Measurements from ENCODE around the gene ZC3HAV1. TPM values are rescaled to one million over a fixed set of nuclear protein-coding genes. Genes with fewer than 3 reads are reported as not detected.

Gene ZC3HAV1
- total and polyA plus RNA-seq, 9 of the 15 experiments (the other 6 are each of a cell fraction or from before 2014, with no cell fraction given), result 11.9 to 40.5 (median 23.9) TPM

DNA sequence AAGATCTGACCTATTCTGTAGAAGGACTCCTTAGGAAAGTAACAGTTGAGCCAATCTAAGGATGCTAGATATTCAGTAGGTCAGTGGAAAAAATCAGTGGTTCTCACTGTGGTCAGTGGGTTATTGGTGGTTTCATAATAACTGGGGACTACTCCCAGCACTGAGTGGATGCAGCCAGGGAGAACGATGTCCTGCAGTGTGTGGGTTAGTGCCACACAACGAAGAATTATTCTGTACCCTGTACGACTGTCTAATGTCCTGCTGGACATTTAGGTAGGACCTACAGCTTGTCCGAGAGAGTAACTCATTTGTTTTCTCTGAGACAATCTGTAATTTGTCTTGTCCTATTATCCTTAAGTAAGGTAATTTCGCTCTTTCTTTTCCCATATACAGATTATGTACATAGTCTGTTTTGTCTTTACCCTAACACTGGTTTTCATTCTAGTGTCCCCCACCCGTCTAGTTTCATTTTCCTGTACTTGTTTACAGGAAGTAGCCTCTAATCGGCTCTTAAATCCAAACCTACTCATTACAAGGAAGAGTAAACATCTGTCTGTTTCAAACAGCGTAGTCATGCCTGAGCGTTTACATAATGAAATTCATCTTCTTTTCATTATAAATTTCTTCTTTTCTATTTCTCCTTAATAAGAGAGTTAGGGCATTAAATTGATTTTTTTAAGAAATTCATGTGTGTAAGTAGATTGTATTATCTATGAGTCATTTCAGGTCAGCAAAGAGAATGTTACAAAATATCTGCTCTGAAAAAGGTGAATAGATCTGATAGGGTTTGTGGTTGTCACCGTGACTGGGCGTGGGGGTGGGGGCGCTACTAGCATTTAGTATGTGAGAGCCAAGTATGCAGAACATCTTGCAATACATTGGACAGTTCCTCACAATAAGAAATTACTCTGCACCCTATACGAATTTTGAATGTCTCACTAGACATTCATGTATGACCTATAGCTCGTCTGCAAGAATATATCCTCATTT lies 65.4 kb downstream of the ZC3HAV1 start (continued):
- TF ChIP-seq, protein P1, sequence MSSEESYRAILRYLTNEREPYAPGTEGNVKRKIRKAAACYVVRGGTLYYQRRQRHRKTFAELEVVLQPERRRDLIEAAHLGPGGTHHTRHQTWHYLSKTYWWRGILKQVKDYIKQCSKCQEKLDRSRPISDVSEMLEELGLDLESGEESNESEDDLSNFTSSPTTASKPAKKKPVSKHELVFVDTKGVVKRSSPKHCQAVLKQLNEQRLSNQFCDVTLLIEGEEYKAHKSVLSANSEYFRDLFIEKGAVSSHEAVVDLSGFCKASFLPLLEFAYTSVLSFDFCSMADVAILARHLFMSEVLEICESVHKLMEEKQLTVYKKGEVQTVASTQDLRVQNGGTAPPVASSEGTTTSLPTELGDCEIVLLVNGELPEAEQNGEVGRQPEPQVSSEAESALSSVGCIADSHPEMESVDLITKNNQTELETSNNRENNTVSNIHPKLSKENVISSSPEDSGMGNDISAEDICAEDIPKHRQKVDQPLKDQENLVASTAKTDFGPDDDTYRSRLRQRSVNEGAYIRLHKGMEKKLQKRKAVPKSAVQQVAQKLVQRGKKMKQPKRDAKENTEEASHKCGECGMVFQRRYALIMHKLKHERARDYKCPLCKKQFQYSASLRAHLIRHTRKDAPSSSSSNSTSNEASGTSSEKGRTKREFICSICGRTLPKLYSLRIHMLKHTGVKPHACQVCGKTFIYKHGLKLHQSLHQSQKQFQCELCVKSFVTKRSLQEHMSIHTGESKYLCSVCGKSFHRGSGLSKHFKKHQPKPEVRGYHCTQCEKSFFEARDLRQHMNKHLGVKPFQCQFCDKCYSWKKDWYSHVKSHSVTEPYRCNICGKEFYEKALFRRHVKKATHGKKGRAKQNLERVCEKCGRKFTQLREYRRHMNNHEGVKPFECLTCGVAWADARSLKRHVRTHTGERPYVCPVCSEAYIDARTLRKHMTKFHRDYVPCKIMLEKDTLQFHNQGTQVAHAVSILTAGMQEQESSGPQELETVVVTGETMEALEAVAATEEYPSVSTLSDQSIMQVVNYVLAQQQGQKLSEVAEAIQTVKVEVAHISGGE (CRISPR knock-in tag; IDR thresholded peaks at IDR 0.05), result peak in 1 of 3 experiments; percentile 73; a peak in 2 of 6 replicates
- TF ChIP-seq ZNF175 (CRISPR knock-in tag; IDR thresholded peaks at IDR 0.05; ENCODE audit: low read depth), result 0 out of 2 replicates have a peak, but pooled peaks have one; percentile 22
- TF ChIP-seq ETV6 (IDR thresholded peaks at IDR 0.05; ENCODE audit: borderline replicate concordance in 1 of 2, low read depth in 2 of 2, low read length in 1 of 2), result peak in 1 of 2 experiments; percentile 41; a peak in 1 of 4 replicates
- TF ChIP-seq ETV6 (CRISPR knock-in tag; IDR thresholded peaks at IDR 0.05; ENCODE audit: borderline replicate concordance), result no peak
- TF ChIP-seq, protein P2, sequence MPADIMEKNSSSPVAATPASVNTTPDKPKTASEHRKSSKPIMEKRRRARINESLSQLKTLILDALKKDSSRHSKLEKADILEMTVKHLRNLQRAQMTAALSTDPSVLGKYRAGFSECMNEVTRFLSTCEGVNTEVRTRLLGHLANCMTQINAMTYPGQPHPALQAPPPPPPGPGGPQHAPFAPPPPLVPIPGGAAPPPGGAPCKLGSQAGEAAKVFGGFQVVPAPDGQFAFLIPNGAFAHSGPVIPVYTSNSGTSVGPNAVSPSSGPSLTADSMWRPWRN (IDR thresholded peaks at IDR 0.05; ENCODE audit: low read depth), result peak; percentile 84
- TF ChIP-seq, protein P3, sequence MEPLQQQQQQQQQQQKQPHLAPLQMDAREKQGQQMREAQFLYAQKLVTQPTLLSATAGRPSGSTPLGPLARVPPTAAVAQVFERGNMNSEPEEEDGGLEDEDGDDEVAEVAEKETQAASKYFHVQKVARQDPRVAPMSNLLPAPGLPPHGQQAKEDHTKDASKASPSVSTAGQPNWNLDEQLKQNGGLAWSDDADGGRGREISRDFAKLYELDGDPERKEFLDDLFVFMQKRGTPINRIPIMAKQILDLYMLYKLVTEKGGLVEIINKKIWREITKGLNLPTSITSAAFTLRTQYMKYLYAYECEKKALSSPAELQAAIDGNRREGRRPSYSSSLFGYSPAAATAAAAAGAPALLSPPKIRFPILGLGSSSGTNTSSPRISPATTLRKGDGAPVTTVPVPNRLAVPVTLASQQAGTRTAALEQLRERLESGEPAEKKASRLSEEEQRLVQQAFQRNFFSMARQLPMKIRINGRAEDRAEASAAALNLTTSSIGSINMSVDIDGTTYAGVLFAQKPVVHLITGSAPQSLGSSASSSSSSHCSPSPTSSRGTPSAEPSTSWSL (CRISPR knock-in tag; IDR thresholded peaks at IDR 0.05; ENCODE audit: borderline replicate concordance), result no peak
- TF ChIP-seq ZNF217 (CRISPR knock-in tag; IDR thresholded peaks at IDR 0.05), result no peak
- TF ChIP-seq ZNF354B (CRISPR knock-in tag; IDR thresholded peaks at IDR 0.05), result no peak
- TF ChIP-seq ZNF785 (CRISPR knock-in tag; IDR thresholded peaks at IDR 0.05), result no peak
- TF ChIP-seq FOXM1 (IDR thresholded peaks at IDR 0.05; ENCODE audit: low read depth), result peak; percentile 82
- TF ChIP-seq FOXM1 (CRISPR knock-in tag; IDR thresholded peaks at IDR 0.05; ENCODE audit: low read depth), result 0 out of 2 replicates have a peak, but pooled peaks have one; percentile 20
- no peak for TF ChIP-seq MED1 (CRISPR knock-in tag; IDR thresholded peaks at IDR 0.05; ENCODE audit: borderline replicate concordance)
- no peak for TF ChIP-seq CBX5 (IDR thresholded peaks at IDR 0.05; ENCODE audit: borderline replicate concordance, low read depth)
- TF ChIP-seq, protein P4, sequence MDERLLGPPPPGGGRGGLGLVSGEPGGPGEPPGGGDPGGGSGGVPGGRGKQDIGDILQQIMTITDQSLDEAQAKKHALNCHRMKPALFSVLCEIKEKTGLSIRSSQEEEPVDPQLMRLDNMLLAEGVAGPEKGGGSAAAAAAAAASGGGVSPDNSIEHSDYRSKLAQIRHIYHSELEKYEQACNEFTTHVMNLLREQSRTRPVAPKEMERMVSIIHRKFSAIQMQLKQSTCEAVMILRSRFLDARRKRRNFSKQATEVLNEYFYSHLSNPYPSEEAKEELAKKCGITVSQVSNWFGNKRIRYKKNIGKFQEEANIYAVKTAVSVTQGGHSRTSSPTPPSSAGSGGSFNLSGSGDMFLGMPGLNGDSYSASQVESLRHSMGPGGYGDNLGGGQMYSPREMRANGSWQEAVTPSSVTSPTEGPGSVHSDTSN (CRISPR knock-in tag; IDR thresholded peaks at IDR 0.05; ENCODE audit: low read depth), result no peak
- TF ChIP-seq, protein P4 (tag; conservative IDR thresholded peaks at IDR 0.05; ENCODE audit: low read depth), result peak; percentile 52; the same call in 1 of the 2 replicates

Data from K562 (cell line).